ENCODE measurements around the gene GINS2. TPM values are rescaled to one million over a fixed set of nuclear protein-coding genes. Genes with fewer than 3 reads are reported as not detected.

Gene GINS2
- total and polyA plus RNA-seq, 12 donors: 0.06 to 7.5 (median 1.5) TPM

- intact Hi-C loops (cut with DNase I): no loop called here
- peaks cover 4 to 12% of the 10 kb centered on the region in 2 donors for H3K4me1 ChIP-seq (replicated peaks in 1 of 2)
- TF ChIP-seq POLR2A (IDR thresholded peaks at IDR 0.05) (no peak), CTCF (IDR thresholded peaks at IDR 0.05) (no peak)
- no peak for DNase-seq
- no peak overlapping the region for H3K27ac ChIP-seq
- H3K36me3 ChIP-seq (replicated peaks in 1 of 2): no peaks in the 10 kb centered on the region
- H3K9me3 ChIP-seq (replicated peaks in 1 of 3): no peaks in the 10 kb centered on the region
- peak overlapping the region in 2 of 4 donors; percentile 40 to 67 for H3K4me3 ChIP-seq
- no peaks in the 10 kb centered on the region for H3K27me3 ChIP-seq
- WGBS, 4 donors: 80 to 84% (median 81%) methylated on average over 44 to 49 of the region's 49 CpGs
These were observed 893 bp downstream of the GINS2 start for GRCh38 chr16:85687651-85688471.

GRCh38 chr16:85686912-85687591 is 1.7 kb downstream of the GINS2 start:
- no peaks in the 10 kb centered on the region for H3K27me3 ChIP-seq
- no peak for TF ChIP-seq POLR2A (IDR thresholded peaks at IDR 0.05)
- TF ChIP-seq CTCF (IDR thresholded peaks at IDR 0.05): no peak
- no peak overlapping the region for H3K27ac ChIP-seq
- DNase-seq: no peak
- WGBS, 4 donors: 82 to 91% (median 88%) methylated on average over 14 to 15 of the region's 15 CpGs
- intact Hi-C loops (cut with DNase I): no loop called here
- H3K4me3 ChIP-seq: no peak overlapping the region
- H3K36me3 ChIP-seq (replicated peaks in 1 of 2): no peaks in the 10 kb centered on the region
- H3K4me1 ChIP-seq (replicated peaks in 1 of 2): peaks cover 4 to 12% of the 10 kb centered on the region in 2 donors
- H3K9me3 ChIP-seq (replicated peaks in 1 of 3): no peaks in the 10 kb centered on the region

DNA sequence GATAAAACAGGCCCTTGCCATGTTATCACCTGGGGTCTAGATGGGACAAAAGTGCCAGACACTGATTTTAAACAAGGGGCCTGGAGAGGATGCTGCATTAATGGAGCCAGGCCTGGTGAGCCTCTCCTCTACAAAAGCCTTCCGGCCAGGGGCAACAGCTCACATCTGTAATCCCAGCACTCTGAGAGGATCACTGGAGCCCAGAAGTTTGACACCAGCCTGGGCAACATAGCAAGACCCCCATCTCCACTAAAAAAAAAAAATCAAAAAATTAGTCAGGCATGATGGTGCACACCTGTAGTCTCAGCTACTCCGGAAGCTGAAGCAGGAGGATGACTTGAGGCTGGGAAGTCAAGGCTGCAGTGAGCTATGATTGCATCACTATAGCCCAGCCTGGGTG is 3.5 kb downstream of the GINS2 start:
- H3K4me3 ChIP-seq: no peak overlapping the region
- TF ChIP-seq POLR2A (IDR thresholded peaks at IDR 0.05) (no peak), CTCF (IDR thresholded peaks at IDR 0.05) (no peak)
- intact Hi-C loops (cut with DNase I): no loop called here
- WGBS, 4 donors: 92 to 97% (median 94%) methylated on average over 2 of the region's 2 CpGs
- no peaks in the 10 kb centered on the region for H3K36me3 ChIP-seq (replicated peaks in 1 of 2)
- H3K27me3 ChIP-seq: no peaks in the 10 kb centered on the region
- H3K27ac ChIP-seq: no peak overlapping the region
- H3K4me1 ChIP-seq (replicated peaks in 1 of 2): peaks cover 4 to 12% of the 10 kb centered on the region in 2 donors
- no peak for DNase-seq
- H3K9me3 ChIP-seq (replicated peaks in 1 of 3): no peaks in the 10 kb centered on the region

DNA sequence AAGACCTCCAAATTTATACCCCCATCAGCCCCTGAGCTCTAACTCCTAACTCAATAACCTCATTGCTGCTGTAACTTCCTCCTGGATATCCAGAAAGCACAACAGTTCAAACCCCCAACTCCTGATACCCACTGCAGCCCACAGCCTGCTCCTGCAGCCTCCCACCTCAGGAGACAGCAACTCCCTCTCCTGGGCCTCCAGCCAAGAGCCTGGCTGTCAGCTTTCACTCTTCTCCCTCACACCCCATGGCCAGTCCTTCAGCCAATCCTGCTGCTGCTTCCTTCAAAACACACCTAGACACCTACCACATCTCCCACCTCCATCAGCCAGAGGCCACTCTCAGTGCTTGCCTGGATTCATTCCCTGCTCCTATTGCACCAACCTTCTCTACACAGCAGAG is 5.4 kb downstream of the GINS2 start:
- intact Hi-C loops (cut with DNase I): no loop called here
- no peak for DNase-seq
- no peak overlapping the region for H3K27ac ChIP-seq
- no peak overlapping the region for H3K4me3 ChIP-seq
- TF ChIP-seq CTCF (IDR thresholded peaks at IDR 0.05): no peak
- no peak for TF ChIP-seq POLR2A (IDR thresholded peaks at IDR 0.05)
- no peaks in the 10 kb centered on the region for H3K9me3 ChIP-seq (replicated peaks in 1 of 3)
- no peaks in the 10 kb centered on the region for H3K27me3 ChIP-seq
- no peaks in the 10 kb centered on the region for H3K36me3 ChIP-seq (replicated peaks in 1 of 2)
- H3K4me1 ChIP-seq (replicated peaks in 1 of 2): peaks cover under 1 to 4% of the 10 kb centered on the region in 2 donors

All from adrenal gland (tissue), 12 donors.